ENCODE results near the gene ACVR2A.

GRCh38 chr2:147829106-147829505, 15.7 kb upstream of the ACVR2A start:
- TF ChIP-seq CTCF (IDR thresholded peaks at IDR 0.05) (no peak), POLR2AphosphoS5 (IDR thresholded peaks at IDR 0.05; ENCODE audit: low read depth, low read length) (no peak), REST (IDR thresholded peaks at IDR 0.05; ENCODE audit: insufficient read depth in 1 of 2, low read depth in 2 of 2, low read length in 1 of 2) (no peak), SIN3A (IDR thresholded peaks at IDR 0.05; ENCODE audit: borderline replicate concordance, insufficient read depth, low read depth, low read length) (no peak)
